ENCODE data around the gene GABRG1.

GABRG1 gene

GRCh38 chr4:46123913-46124755, at the start of gene GABRG1:
Gene GABRG1, minus strand, starts transcription at chr4:46124054. Its CDS starts 141 bp downstream, at chr4:46123913.
- no peak for DNase-seq (ENCODE audit: low read depth)

- DNase-seq (ENCODE audit: low read depth): no peak
Observed at GRCh38 chr4:46146993-46147392, 23.1 kb upstream of the GABRG1 start.

- DNase-seq (ENCODE audit: low read depth): no peak
Observed at GRCh38 chr4:46131498-46132057, 7.7 kb upstream of the GABRG1 start.

GRCh38 chr4:46124773-46125413, 1.0 kb upstream of the GABRG1 start:
- no peak for DNase-seq (ENCODE audit: low read depth)

GRCh38 chr4:46081674-46082073, 42.2 kb downstream of the GABRG1 start:
- DNase-seq (ENCODE audit: low read depth): no peak

GRCh38 chr4:46081248-46081647, 42.6 kb downstream of the GABRG1 start:
- no peak for DNase-seq (ENCODE audit: low read depth)

GRCh38 chr4:46073778-46074177, 50.1 kb downstream of the GABRG1 start:
- no peak for DNase-seq (ENCODE audit: low read depth)

- DNase-seq (ENCODE audit: low read depth): no peak
Observed at GRCh38 chr4:46051392-46051791, 72.5 kb downstream of the GABRG1 start.

- no peak for DNase-seq (ENCODE audit: low read depth)
Observed at GRCh38 chr4:46032056-46032455, 91.8 kb downstream of the GABRG1 start.

- no peak for DNase-seq (ENCODE audit: low read depth)
Observed at GRCh38 chr4:46016306-46016705, 107.5 kb downstream of the GABRG1 start.

GRCh38 chr4:45992728-45993127, 131.1 kb downstream of the GABRG1 start:
- DNase-seq (ENCODE audit: low read depth): no peak

GRCh38 chr4:45989775-45990174, 134.1 kb downstream of the GABRG1 start:
- no peak for DNase-seq (ENCODE audit: low read depth)

- no peak for DNase-seq (ENCODE audit: low read depth)
Observed at GRCh38 chr4:45987858-45988257, 136.0 kb downstream of the GABRG1 start.

Data from stimulated activated CD8-positive, alpha-beta memory T cell treated with anti-CD3 and anti-CD28 coated beads, Interleukin-4, amount 100 ng/mL, for 24 hours (primary cell).